ENCODE data around the gene GPR142.

The GPR142 gene

DNA sequence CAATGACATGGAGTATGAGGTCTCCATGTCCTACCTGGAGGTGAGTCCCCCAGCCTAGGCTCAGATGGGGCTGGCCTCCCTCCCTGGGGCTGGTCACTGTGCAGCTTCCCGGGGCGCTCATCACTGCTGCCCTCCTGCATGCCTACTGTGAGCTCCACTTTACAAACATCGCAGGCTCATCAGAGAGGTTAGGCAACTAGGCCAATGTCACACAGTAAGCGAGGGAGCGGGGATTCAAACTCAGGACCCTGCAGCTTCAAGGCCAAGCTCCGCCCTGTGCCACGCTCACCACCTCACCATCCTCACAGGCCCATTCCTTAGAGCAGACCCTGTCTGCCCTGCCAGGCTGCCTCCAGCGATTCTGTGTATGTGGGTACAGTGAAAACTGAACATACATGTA is 24.2 kb upstream of the GPR142 start:
- DNase-seq (ENCODE audit: low read depth, low spot score) = no peak
- TF ChIP-seq, protein P1, sequence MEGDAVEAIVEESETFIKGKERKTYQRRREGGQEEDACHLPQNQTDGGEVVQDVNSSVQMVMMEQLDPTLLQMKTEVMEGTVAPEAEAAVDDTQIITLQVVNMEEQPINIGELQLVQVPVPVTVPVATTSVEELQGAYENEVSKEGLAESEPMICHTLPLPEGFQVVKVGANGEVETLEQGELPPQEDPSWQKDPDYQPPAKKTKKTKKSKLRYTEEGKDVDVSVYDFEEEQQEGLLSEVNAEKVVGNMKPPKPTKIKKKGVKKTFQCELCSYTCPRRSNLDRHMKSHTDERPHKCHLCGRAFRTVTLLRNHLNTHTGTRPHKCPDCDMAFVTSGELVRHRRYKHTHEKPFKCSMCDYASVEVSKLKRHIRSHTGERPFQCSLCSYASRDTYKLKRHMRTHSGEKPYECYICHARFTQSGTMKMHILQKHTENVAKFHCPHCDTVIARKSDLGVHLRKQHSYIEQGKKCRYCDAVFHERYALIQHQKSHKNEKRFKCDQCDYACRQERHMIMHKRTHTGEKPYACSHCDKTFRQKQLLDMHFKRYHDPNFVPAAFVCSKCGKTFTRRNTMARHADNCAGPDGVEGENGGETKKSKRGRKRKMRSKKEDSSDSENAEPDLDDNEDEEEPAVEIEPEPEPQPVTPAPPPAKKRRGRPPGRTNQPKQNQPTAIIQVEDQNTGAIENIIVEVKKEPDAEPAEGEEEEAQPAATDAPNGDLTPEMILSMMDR (IDR thresholded peaks at IDR 0.05; ENCODE audit: low read depth, low read length) = no peak
- in situ Hi-C loops (cut with HindIII; ENCODE audit: low sequenced_read_pairs) = no loop called here
- no peak overlapping the region for H3K4me3 ChIP-seq (ENCODE audit: low read depth, low read length)

DNA sequence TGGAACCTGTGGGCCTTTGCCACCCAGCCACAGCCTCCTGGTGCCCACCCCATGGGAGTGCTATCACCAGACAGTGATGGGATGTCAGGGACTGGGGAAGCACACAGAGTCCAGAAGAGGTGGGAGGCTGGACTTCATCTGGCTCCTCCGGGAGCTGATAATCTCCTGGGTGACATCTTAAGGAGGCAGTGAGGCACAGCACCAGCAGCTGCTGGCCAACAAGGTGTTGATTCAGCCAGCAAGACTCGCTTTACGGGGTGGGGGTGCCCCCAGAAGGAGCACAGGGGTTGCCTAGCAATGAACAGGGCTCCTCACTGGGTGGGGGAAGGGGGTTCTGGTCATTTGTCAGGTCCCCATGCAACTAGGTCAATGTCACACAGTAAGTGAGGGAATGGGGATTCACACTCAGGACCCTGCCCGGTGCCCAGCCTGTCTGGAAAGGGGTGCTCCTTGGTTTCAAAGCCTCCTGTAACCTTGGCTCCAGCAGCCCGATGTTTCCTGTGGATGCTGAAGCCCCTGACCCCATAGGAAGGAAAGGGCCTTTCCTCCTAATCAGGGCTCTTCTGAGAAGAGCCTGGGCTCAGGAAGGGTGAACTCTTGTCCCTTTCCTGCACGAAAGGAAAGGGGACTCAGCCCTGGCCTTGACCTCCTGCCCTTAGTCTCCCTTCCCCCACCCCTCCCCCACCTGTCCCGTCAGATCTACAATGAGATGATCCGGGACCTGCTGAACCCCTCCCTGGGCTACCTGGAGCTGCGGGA is 23.6 kb upstream of the GPR142 start:
- DNase-seq (ENCODE audit: low read depth, low spot score) = no peak
- in situ Hi-C loops (cut with HindIII; ENCODE audit: low sequenced_read_pairs) = no loop called here
- TF ChIP-seq, protein P1 (IDR thresholded peaks at IDR 0.05; ENCODE audit: low read depth, low read length) = no peak
- no peak overlapping the region for H3K4me3 ChIP-seq (ENCODE audit: low read depth, low read length)

DNA sequence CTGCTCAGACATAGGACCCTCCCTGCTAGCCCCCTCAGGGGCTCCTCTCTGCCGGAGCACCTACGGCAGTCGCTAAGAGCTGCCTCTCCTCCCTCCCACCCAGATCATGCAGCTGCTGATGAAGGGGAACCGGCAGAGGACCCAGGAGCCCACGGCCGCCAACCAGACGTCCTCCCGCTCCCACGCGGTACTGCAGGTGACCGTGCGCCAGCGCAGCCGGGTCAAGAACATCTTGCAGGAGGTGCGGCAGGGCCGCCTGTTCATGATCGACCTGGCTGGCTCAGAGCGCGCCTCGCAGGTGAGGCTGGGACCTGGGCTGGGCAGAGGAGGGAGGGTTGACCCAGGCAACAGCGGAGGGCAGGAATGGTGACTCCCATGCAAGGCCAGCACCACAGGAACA is 22.6 kb upstream of the GPR142 start:
- in situ Hi-C loops (cut with HindIII; ENCODE audit: low sequenced_read_pairs) = no loop called here
- TF ChIP-seq, protein P1 (IDR thresholded peaks at IDR 0.05; ENCODE audit: low read depth, low read length) = no peak
- DNase-seq (ENCODE audit: low read depth, low spot score) = no peak

DNA sequence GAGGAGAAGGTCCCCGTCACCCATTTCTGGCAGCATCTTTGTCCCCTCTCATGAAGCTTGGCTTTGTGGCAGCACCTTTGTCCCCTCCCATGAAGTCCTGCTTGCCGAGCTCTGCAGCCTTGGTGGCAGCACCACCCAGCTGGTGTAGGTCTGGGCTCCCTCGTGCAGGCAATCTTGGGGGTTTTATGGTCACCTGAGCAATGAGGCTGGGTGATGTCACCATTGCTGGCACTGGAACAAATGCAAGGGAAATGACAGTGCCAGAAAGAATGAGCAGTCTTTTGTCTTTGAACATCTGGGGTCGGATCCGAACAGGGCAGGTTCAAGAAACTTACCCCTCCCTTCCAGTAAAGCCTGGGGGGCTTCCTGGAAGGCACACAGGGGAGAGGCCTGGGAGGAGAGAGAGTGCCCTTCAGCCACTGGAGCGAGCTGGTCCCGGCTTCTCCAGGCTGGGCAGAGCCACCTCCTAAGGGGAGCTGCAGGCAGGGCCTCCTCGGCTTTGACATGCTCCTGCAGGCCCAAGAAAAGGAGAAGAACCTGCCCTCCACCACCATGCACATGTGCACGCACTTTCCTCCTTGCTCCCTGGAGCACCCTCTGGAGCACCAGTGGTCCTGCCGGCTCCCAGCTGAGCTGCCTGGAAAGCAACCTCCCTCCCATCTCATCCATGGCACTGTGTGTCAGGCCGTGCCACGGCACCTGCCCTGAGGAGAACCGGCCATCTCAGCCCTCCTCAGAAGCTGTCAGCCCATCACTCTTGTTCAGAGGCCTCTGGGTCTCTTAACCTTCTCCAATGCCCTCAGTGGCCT is 21.7 kb upstream of the GPR142 start:
- in situ Hi-C loops (cut with HindIII; ENCODE audit: low sequenced_read_pairs) = no loop called here
- TF ChIP-seq, protein P1 (IDR thresholded peaks at IDR 0.05; ENCODE audit: low read depth, low read length) = no peak
- no peak overlapping the region for H3K4me3 ChIP-seq (ENCODE audit: low read depth, low read length)
- no peak for DNase-seq (ENCODE audit: low read depth, low spot score)

More for the DNA sequence above, 22.6 kb upstream of the GPR142 start:
- H3K4me3 ChIP-seq (ENCODE audit: low read depth, low read length) = no peak overlapping the region

DNA sequence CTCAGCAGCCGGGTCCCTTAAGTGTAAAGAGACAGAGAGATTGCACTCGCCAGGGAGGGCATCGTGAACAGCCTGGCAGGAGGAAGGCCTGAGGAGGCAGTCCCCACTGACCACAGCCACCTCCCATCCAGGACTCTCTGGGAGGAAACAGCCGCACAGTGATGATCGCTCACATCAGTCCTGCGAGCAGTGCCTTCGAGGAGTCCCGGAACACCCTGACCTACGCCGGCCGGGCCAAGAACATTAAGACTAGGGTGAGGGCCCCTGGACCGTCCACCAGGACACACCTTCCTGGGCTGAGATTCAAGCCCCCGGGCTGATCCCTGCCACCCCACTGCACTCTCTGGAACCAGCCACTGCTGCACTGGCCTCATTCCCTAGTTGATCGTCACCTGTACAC is 19.7 kb upstream of the GPR142 start:
- H3K4me3 ChIP-seq (ENCODE audit: low read depth, low read length) = no peak overlapping the region
- in situ Hi-C loops (cut with HindIII; ENCODE audit: low sequenced_read_pairs) = no loop called here
- TF ChIP-seq, protein P1 (IDR thresholded peaks at IDR 0.05; ENCODE audit: low read depth, low read length) = no peak
- DNase-seq (ENCODE audit: low read depth, low spot score) = no peak

DNA sequence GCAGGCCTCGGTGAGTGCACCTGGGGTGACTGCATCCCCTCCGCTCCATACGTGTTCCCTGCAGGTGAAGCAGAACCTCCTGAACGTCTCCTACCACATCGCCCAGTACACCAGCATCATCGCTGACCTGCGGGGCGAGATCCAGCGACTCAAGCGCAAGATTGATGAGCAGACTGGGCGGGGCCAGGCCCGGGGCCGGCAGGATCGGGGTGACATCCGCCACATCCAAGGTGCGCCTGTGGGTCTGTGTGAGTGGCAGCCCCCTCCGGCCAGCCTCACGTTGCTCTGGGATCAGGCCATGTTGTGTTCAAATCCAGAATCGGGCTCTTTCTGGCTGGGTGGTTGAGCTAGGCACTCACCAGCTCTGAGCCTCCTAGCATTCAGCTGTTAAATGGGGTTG is 18.2 kb upstream of the GPR142 start:
- in situ Hi-C loops (cut with HindIII; ENCODE audit: low sequenced_read_pairs) = no loop called here
- no peak overlapping the region for H3K4me3 ChIP-seq (ENCODE audit: low read depth, low read length)
- DNase-seq (ENCODE audit: low read depth, low spot score) = no peak
- TF ChIP-seq, protein P1 (IDR thresholded peaks at IDR 0.05; ENCODE audit: low read depth, low read length) = no peak

Data from astrocyte of the spinal cord (primary cell).